ENCODE results near the gene ARVCF.

- TF ChIP-seq CTCF (IDR thresholded peaks at IDR 0.05) (peak in 5 of 6 experiments; percentile 47 to 69 (median 56)), POLR2A (IDR thresholded peaks at IDR 0.05) (peak in 1 of 2 donors; percentile 15)
Measured at GRCh38 chr22:19962246-19962908, 54.2 kb downstream of the ARVCF start.
